Measurements from ENCODE around the gene GREB1. TPM values are rescaled to one million over a fixed set of nuclear protein-coding genes. Genes with fewer than 3 reads are reported as not detected.

Gene GREB1
- total and polyA plus RNA-seq, 2 of the 4 experiments (the other 2 are of a cell fraction), result 0.05 TPM; not detected in 1

DNA sequence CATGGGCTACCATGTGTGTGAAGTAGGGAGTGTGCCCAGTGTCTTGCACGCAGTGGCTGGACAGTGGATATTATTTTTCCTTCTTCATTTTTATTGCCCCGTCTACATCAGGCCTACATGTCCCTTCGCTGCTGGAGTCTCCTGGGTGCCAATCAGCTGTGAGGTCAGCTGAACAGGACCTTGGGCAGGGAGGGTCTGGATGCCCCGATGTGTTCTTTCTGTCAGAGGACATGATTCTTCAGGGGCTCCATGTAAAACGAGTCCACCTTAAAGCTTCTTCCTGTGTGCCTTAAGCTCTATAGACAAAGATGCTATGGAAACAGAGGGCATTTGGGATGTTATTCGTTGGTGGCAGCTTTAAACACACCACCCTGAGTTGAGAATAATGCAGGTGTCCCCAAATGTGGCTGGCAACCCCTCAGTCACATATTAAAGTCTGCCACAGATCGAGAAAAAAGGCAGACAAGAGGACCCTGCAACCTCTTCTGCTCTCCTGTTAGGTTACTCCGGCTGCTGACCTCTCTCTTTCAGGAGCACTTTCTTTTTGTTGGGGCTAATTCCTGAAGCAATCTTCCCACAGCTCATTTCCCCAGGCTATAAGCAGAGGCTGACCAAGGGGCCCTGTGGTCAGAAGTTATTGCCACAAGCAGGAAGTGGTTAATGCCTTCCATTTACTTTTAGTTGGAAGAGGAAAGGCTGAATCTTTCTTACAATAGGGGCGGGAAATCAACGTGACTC lies 20.0 kb downstream of the GREB1 start:
- 65% methylated on average over 2 of the region's 10 CpGs; no CpG with 5 or more reads in 1 of the 2 experiments for WGBS, 2 experiments (ENCODE audit: extremely low coverage in 2 of 2, insufficient read length in 1 of 2)
- H3K9ac ChIP-seq (ENCODE audit: low read depth, low read length), result no peak overlapping the region
- no peaks in the 10 kb centered on the region for H3K9me1 ChIP-seq (ENCODE audit: insufficient read depth, low read length)
- peaks cover 6% of the 10 kb centered on the region; the same call in 1 of the 2 replicates for H3K9me3 ChIP-seq (ENCODE audit: control insufficient read depth, insufficient read depth, low read length)
- H4K5ac ChIP-seq (ENCODE audit: low read depth, low read length), result no peak overlapping the region
- H3K27ac ChIP-seq (ENCODE audit: insufficient read depth, low read length), result no peak overlapping the region
- H2BK120ac ChIP-seq (ENCODE audit: low read depth, low read length), result no peak overlapping the region
- no peak overlapping the region for H2BK15ac ChIP-seq (ENCODE audit: low read depth, low read length)
- H3K14ac ChIP-seq (replicated peaks; ENCODE audit: low read depth, low read length), result no peak overlapping the region
- no peak overlapping the region for H3K4me2 ChIP-seq (ENCODE audit: low read depth, low read length)
- no peak overlapping the region for H2AFZ ChIP-seq (replicated peaks; ENCODE audit: low read length, poor library complexity)
- no peak overlapping the region for H3K4ac ChIP-seq (ENCODE audit: low read depth, low read length)
- H2BK5ac ChIP-seq (ENCODE audit: low read depth, low read length, poor library complexity, severe bottlenecking), result no peak overlapping the region
- dilution Hi-C loops (cut with HindIII; ENCODE audit: low sequenced_read_pairs, unreplicated experiment), result no loop called here
- no peak overlapping the region for H4K8ac ChIP-seq (ENCODE audit: low read depth in 2 of 2, low read length in 2 of 2)
- BruUV-seq (replicated peaks), result no TSS peak
- H3K79me1 ChIP-seq (ENCODE audit: low read depth in 1 of 2, low read length in 2 of 2), result no peaks in the 10 kb centered on the region
- in situ Hi-C loops (cut with MboI; ENCODE audit: low sequenced_read_pairs), result no loop called here
- intact Hi-C loops (cut with micrococcal nuclease), result no loop called here
- ATAC-seq (ENCODE audit: low read depth), result no peak
- no peak overlapping the region for H3K4me3 ChIP-seq (ENCODE audit: insufficient read depth, low read depth, low read length)
- DNase-seq, result peak; percentile 4
- no peak overlapping the region for H3K18ac ChIP-seq (ENCODE audit: low read depth, low read length)
- H3K56ac ChIP-seq (ENCODE audit: extremely low read depth, insufficient read depth, low read length), result no peak overlapping the region
- peaks cover 45% of the 10 kb centered on the region for H3K27me3 ChIP-seq (ENCODE audit: control insufficient read depth, insufficient read depth, low read length)
- no peaks in the 10 kb centered on the region for H4K20me1 ChIP-seq (ENCODE audit: insufficient read depth, low read length)
- H3K23ac ChIP-seq (ENCODE audit: low read depth, low read length), result no peak overlapping the region
- no peak overlapping the region for H2AK9ac ChIP-seq (replicated peaks; ENCODE audit: low read depth, low read length, poor library complexity)
- H2AK5ac ChIP-seq (ENCODE audit: low read depth, low read length), result no peak overlapping the region
- no peaks in the 10 kb centered on the region for H3K4me1 ChIP-seq (ENCODE audit: control insufficient read depth, insufficient read depth, low read length)
- ChIA-PET POLR2A (ENCODE audit: unreplicated experiment) (no interaction called here), CTCF (interaction anchor here (1.1 kb wide), 1 partner anchor 11 kb away, joined by 3 read pairs; no protein-coding TSS in a partner anchor)
- no peak overlapping the region for H4K91ac ChIP-seq (ENCODE audit: insufficient read depth, low read depth, low read length)
- H3K36me3 ChIP-seq (ENCODE audit: control insufficient read depth, insufficient read depth, low read length), result no peaks in the 10 kb centered on the region
- no peak overlapping the region for H2BK20ac ChIP-seq (ENCODE audit: low read depth, low read length)
- TF ChIP-seq RCOR1 (IDR thresholded peaks at IDR 0.05; ENCODE audit: insufficient replicate concordance, low read length) (no peak), BHLHE40 (IDR thresholded peaks at IDR 0.05; ENCODE audit: low read depth, low read length) (no peak), RAD21 (IDR thresholded peaks at IDR 0.05; ENCODE audit: low read length) (no peak), CEBPB (IDR thresholded peaks at IDR 0.05; ENCODE audit: low read depth, low read length) (no peak), NFE2L2 (IDR thresholded peaks at IDR 0.05; ENCODE audit: low read depth, low read length) (no peak)
- TF ChIP-seq, protein P1, sequence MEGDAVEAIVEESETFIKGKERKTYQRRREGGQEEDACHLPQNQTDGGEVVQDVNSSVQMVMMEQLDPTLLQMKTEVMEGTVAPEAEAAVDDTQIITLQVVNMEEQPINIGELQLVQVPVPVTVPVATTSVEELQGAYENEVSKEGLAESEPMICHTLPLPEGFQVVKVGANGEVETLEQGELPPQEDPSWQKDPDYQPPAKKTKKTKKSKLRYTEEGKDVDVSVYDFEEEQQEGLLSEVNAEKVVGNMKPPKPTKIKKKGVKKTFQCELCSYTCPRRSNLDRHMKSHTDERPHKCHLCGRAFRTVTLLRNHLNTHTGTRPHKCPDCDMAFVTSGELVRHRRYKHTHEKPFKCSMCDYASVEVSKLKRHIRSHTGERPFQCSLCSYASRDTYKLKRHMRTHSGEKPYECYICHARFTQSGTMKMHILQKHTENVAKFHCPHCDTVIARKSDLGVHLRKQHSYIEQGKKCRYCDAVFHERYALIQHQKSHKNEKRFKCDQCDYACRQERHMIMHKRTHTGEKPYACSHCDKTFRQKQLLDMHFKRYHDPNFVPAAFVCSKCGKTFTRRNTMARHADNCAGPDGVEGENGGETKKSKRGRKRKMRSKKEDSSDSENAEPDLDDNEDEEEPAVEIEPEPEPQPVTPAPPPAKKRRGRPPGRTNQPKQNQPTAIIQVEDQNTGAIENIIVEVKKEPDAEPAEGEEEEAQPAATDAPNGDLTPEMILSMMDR (conservative IDR thresholded peaks at IDR 0.05; ENCODE audit: low read depth, low read length), result no peak

Measured in IMR-90 (cell line).